Activated CD4-positive, alpha-beta memory T cell treated with anti-CD3 and anti-CD28 coated beads for 36 hours (primary cell): ENCODE results near the gene CWC15. TPM values are rescaled to one million over a fixed set of nuclear protein-coding genes. Genes with fewer than 3 reads are reported as not detected.
"Not testable (repeated sequence)": the region's sequence is repeated elsewhere in the genome, so short reads cannot be mapped to it uniquely, and the experiment has no call there.

Source experiments
- CTCF ChIA-PET: fragments of 350-600 bp; sonication (Branson Sonifier 250); formaldehyde crosslinking; loops from one replicate; lab custom pipeline; 2021; ENCODE audit warnings: antibody characterized with exemption, inconsistent platforms; lab: Charles Lee
- POLR2A ChIA-PET: fragments of 350-600 bp; sonication (Branson Sonifier 250); formaldehyde crosslinking; loops from one replicate; lab custom pipeline; 2021; ENCODE audit warnings: antibody characterized with exemption; lab: Charles Lee
- DNase-seq: peaks from one replicate; pipeline ENCODE4 v3.0.0-alpha.2; 2020
- H3K27ac Mint-ChIP-seq: one replicate; pipeline ENCODE4 v1.8.0; 2021; ENCODE audit warnings: mixed read lengths
- H3K27me3 Mint-ChIP-seq: one replicate; pipeline ENCODE4 v1.8.0; 2021; ENCODE audit warnings: mixed read lengths
- H3K36me3 Mint-ChIP-seq: one replicate; pipeline ENCODE4 v1.8.0; 2021; ENCODE audit warnings: mixed read lengths
- H3K4me1 Mint-ChIP-seq: one replicate; pipeline ENCODE4 v1.8.0; 2021; ENCODE audit warnings: low read depth, mixed read lengths
- H3K4me3 Mint-ChIP-seq: one replicate; pipeline ENCODE4 v1.8.0; 2021; ENCODE audit warnings: mild to moderate bottlenecking, mixed read lengths
- H3K9me3 Mint-ChIP-seq: one replicate; pipeline ENCODE4 v1.8.0; 2021; ENCODE audit warnings: mixed read lengths
- intact Hi-C: fragments of 100-400 bp; cut with micrococcal nuclease; formaldehyde crosslinking; loops from one replicate; pipeline ENCODE4 v1.15.1; 2023
- total RNA-seq, 2 experiments: library from RNA; stranded (reverse); gene quantifications; one replicate each; pipeline ENCODE4 v1.2.3, GENCODE V29; 2021

Gene CWC15
- total RNA-seq, 2 experiments from 2014 or later: 65.9 to 67.1 TPM

DNA sequence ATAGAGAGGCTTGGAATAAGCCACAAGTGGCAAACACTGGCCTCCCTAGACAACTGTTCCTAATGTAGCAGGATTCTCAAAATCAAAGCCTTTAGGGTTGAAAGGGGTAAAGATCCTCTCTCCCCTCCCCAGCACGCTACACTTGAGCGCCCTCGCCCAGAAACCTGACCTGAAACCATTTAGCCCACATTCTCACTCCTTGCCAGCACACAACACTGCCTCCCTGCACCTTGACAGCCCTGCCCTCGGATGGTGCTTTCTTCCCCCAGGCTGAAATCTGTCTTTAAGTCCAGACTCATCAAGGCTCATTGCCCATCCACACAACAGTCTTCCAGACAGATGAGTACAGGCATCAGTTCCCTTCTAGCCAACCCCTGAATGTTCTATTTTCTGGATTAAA, 26.5 kb downstream of the CWC15 start:
- H3K4me1 Mint-ChIP-seq: no peaks in the 10 kb centered on the region
- intact Hi-C loops: no loop called here
- no peaks in the 10 kb centered on the region for H3K36me3 Mint-ChIP-seq
- H3K9me3 Mint-ChIP-seq: no peaks in the 10 kb centered on the region
- DNase-seq: no peak
- no peak overlapping the region for H3K4me3 Mint-ChIP-seq
- peaks cover 2% of the 10 kb centered on the region for H3K27me3 Mint-ChIP-seq
- H3K27ac Mint-ChIP-seq: no peak overlapping the region
- CTCF ChIA-PET: interaction anchor here (1.0 kb wide), 1 partner anchor 22 kb away, joined by 3 read pairs; no protein-coding TSS in a partner anchor
- POLR2A ChIA-PET: no interaction called here

- ChIA-PET CTCF (no interaction called here), POLR2A (no interaction called here)
- no peak for DNase-seq
- Mint-ChIP-seq H3K27ac (no peak overlapping the region), H3K9me3 (no peaks in the 10 kb centered on the region), H3K27me3 (peaks cover 2% of the 10 kb centered on the region), H3K4me1 (no peaks in the 10 kb centered on the region), H3K4me3 (no peak overlapping the region), H3K36me3 (no peaks in the 10 kb centered on the region)
- intact Hi-C loops: no loop called here
Measured at GRCh38 chr11:94941131-94941530, 32.2 kb downstream of the CWC15 start.

DNA sequence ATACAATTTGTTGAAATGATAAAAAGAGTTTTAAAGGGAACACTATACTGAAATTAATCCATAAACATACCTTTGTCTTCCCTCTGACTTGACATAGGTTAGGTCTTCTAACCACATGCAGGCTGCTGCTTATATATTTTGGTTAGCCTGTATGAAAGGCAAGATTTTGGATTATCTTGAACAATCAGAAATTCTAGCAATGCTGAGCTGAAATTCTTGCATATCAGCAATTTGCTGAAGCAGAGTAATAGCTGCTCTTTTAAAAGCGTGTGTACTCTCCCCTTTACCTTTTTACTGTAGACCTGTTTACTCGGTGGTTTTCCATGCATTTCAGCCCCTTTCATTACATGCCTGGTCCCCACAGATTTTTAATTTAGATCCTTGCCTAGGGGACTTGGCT, 34.0 kb downstream of the CWC15 start:
- peaks cover 15% of the 10 kb centered on the region for H3K4me1 Mint-ChIP-seq
- ChIA-PET POLR2A (no interaction called here), CTCF (no interaction called here)
- no peak for DNase-seq
- intact Hi-C loops: no loop called here
- H3K9me3 Mint-ChIP-seq: no peaks in the 10 kb centered on the region
- H3K36me3 Mint-ChIP-seq: no peaks in the 10 kb centered on the region
- peaks cover 2% of the 10 kb centered on the region for H3K27me3 Mint-ChIP-seq
- no peak overlapping the region for H3K4me3 Mint-ChIP-seq
- H3K27ac Mint-ChIP-seq: no peak overlapping the region

- Mint-ChIP-seq H3K27ac (no peak overlapping the region), H3K27me3 (peaks cover under 1% of the 10 kb centered on the region), H3K4me1 (peaks cover 24% of the 10 kb centered on the region), H3K9me3 (no peaks in the 10 kb centered on the region), H3K36me3 (no peaks in the 10 kb centered on the region), H3K4me3 (no peak overlapping the region)
- CTCF ChIA-PET: interaction anchor here (1.4 kb wide), 1 partner anchor 30 kb away, joined by 4 read pairs; no protein-coding TSS in a partner anchor
- POLR2A ChIA-PET: no interaction called here
- intact Hi-C loops: no loop called here
- DNase-seq: no peak
Measured at GRCh38 chr11:94938095-94939055, 35.0 kb downstream of the CWC15 start.

- H3K4me1 Mint-ChIP-seq: peaks cover 26% of the 10 kb centered on the region
- ChIA-PET POLR2A (no interaction called here), CTCF (interaction anchor here (2.2 kb wide), 1 partner anchor 37 kb away, joined by 8 read pairs; no protein-coding TSS in a partner anchor)
- no peak for DNase-seq
- no peaks in the 10 kb centered on the region for H3K36me3 Mint-ChIP-seq
- H3K27ac Mint-ChIP-seq: no peak overlapping the region
- H3K27me3 Mint-ChIP-seq: no peaks in the 10 kb centered on the region
- no peaks in the 10 kb centered on the region for H3K9me3 Mint-ChIP-seq
- H3K4me3 Mint-ChIP-seq: no peak overlapping the region
- intact Hi-C loops: no loop called here
Measured at GRCh38 chr11:94934846-94935245, 38.5 kb downstream of the CWC15 start.

DNA sequence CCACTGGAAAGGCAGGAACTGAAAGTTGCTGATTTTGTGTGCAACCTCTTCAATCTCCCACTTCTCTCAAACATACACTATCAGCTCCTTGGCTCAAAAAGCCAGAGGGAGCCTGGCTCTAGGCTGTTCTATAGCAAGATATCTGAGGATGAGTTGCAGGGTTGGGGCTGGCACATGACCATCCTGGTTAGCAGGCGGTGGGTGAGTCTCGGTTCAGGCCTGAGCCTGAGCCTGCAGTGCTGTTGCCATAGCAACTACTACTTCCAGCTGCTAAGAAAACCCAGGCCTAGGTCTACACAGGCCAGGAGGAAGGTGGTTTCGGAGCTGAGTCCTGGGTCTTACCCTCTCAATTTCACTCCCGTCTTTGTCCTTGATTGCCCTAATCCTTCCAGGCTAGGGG, 39.0 kb downstream of the CWC15 start:
- no peak overlapping the region for H3K27ac Mint-ChIP-seq
- DNase-seq: peak; percentile 27
- ChIA-PET POLR2A (no interaction called here), CTCF (interaction anchor here (2.2 kb wide), 1 partner anchor 37 kb away, joined by 8 read pairs; no protein-coding TSS in a partner anchor)
- intact Hi-C loops: no loop called here
- H3K36me3 Mint-ChIP-seq: no peaks in the 10 kb centered on the region
- no peaks in the 10 kb centered on the region for H3K27me3 Mint-ChIP-seq
- H3K9me3 Mint-ChIP-seq: no peaks in the 10 kb centered on the region
- no peak overlapping the region for H3K4me3 Mint-ChIP-seq
- peaks cover 26% of the 10 kb centered on the region for H3K4me1 Mint-ChIP-seq

- Mint-ChIP-seq H3K27ac (no peak overlapping the region), H3K27me3 (no peaks in the 10 kb centered on the region), H3K9me3 (no peaks in the 10 kb centered on the region), H3K4me1 (peaks cover 28% of the 10 kb centered on the region), H3K4me3 (no peak overlapping the region), H3K36me3 (no peaks in the 10 kb centered on the region)
- ChIA-PET POLR2A (no interaction called here), CTCF (no interaction called here)
- no peak for DNase-seq
- intact Hi-C loops: no loop called here
Measured at GRCh38 chr11:94933223-94934130, 39.9 kb downstream of the CWC15 start.

- Mint-ChIP-seq H3K9me3 (no peaks in the 10 kb centered on the region), H3K4me3 (no peak overlapping the region), H3K27me3 (no peaks in the 10 kb centered on the region), H3K4me1 (peaks cover 31% of the 10 kb centered on the region), H3K27ac (no peak overlapping the region), H3K36me3 (no peaks in the 10 kb centered on the region)
- DNase-seq: no peak
- intact Hi-C loops: no loop called here
- POLR2A ChIA-PET: no interaction called here
- CTCF ChIA-PET: no interaction called here
Measured at GRCh38 chr11:94932503-94932902, 40.9 kb downstream of the CWC15 start.

- intact Hi-C loops, H3K4me3 Mint-ChIP-seq, DNase-seq, H3K36me3 Mint-ChIP-seq, H3K27me3 Mint-ChIP-seq, H3K9me3 Mint-ChIP-seq, CTCF ChIA-PET, POLR2A ChIA-PET, H3K27ac Mint-ChIP-seq: not testable (repeated sequence)
- peaks cover 31% of the 10 kb centered on the region for H3K4me1 Mint-ChIP-seq
Measured at GRCh38 chr11:94932072-94932471, 41.3 kb downstream of the CWC15 start.

GRCh38 chr11:94928117-94928990, 45.0 kb downstream of the CWC15 start:
- POLR2A ChIA-PET: no interaction called here
- Mint-ChIP-seq H3K4me1 (peaks cover 29% of the 10 kb centered on the region), H3K36me3 (peaks cover 9% of the 10 kb centered on the region), H3K4me3 (no peak overlapping the region), H3K9me3 (peaks cover 13% of the 10 kb centered on the region), H3K27ac (no peak overlapping the region), H3K27me3 (no peaks in the 10 kb centered on the region)
- CTCF ChIA-PET: no interaction called here
- intact Hi-C loops: loop anchor here (10.0 kb wide), 1 partner anchor 384 kb away; the partner anchor contains the start of gene FUT4
- DNase-seq: no peak

- peaks cover 27% of the 10 kb centered on the region for H3K4me1 Mint-ChIP-seq
- peaks cover 13% of the 10 kb centered on the region for H3K9me3 Mint-ChIP-seq
- H3K27ac Mint-ChIP-seq: no peak overlapping the region
- peaks cover 9% of the 10 kb centered on the region for H3K36me3 Mint-ChIP-seq
- POLR2A ChIA-PET: no interaction called here
- DNase-seq: no peak
- intact Hi-C loops: loop anchor here (10.0 kb wide), 1 partner anchor 382 kb away; the partner anchor contains the start of gene FUT4
- H3K4me3 Mint-ChIP-seq: no peak overlapping the region
- no peaks in the 10 kb centered on the region for H3K27me3 Mint-ChIP-seq
- CTCF ChIA-PET: interaction anchor here (1.9 kb wide), 1 partner anchor 29 kb away, joined by 4 read pairs; no protein-coding TSS in a partner anchor
Measured at GRCh38 chr11:94926698-94927237, 46.6 kb downstream of the CWC15 start.
